Measurements from ENCODE around the gene HELZ. TPM values are rescaled to one million over a fixed set of nuclear protein-coding genes. Genes with fewer than 3 reads are reported as not detected.

The HELZ gene
- total RNA-seq, 1 experiment from 2014 or later, result 40.5 TPM

GRCh38 chr17:67063141-67063540 is 181.9 kb downstream of the HELZ start:
- no peak overlapping the region for H3K4me2 ChIP-seq (ENCODE audit: low read length)
- no peak overlapping the region for H2AFZ ChIP-seq (ENCODE audit: low read depth, low read length, poor library complexity, severe bottlenecking)
- ATAC-seq (no peak), DNase-seq (ENCODE audit: low read depth, low spot score) (no peak)
- no peaks in the 10 kb centered on the region for H4K20me1 ChIP-seq (ENCODE audit: insufficient read depth)
- no peaks in the 10 kb centered on the region for H3K36me3 ChIP-seq (ENCODE audit: control insufficient read depth in 1 of 2, insufficient read depth in 2 of 2, low read length in 2 of 2)
- no peaks in the 10 kb centered on the region for H3K4me1 ChIP-seq (ENCODE audit: control insufficient read depth in 1 of 2, insufficient read depth in 2 of 2, low read length in 2 of 2)
- H3K9me2 ChIP-seq (ENCODE audit: insufficient read depth), result no peaks in the 10 kb centered on the region
- BruUV-seq (replicated peaks), result no TSS peak
- no peaks in the 10 kb centered on the region for H3K27me3 ChIP-seq (ENCODE audit: insufficient read depth, low read length)
- ChIA-PET POLR2A (no interaction called here), CTCF (no interaction called here), RAD21 (ENCODE audit: low non-redundant PET in 1 of 2, low total read pairs in 2 of 2, uncharacterized antibody in 2 of 2, unreplicated experiment in 2 of 2) (no interaction called here)
- no peaks in the 10 kb centered on the region for H3K9me3 ChIP-seq (ENCODE audit: control insufficient read depth in 1 of 2, insufficient read depth in 1 of 2, low read depth in 1 of 2, low read length in 2 of 2)
- TF ChIP-seq ELF1 (IDR thresholded peaks at IDR 0.05; ENCODE audit: borderline replicate concordance, low read depth) (no peak), EGR1 (IDR thresholded peaks at IDR 0.05; ENCODE audit: low read depth) (no peak), JUND (IDR thresholded peaks at IDR 0.05) (no peak), YY1 (IDR thresholded peaks at IDR 0.05; ENCODE audit: extremely low read depth, insufficient replicate concordance, low read depth, low read length) (no peak), SP1 (IDR thresholded peaks at IDR 0.05; ENCODE audit: low read depth) (no peak), EZH2phosphoT487 (IDR thresholded peaks at IDR 0.05; ENCODE audit: borderline replicate concordance) (no peak), SIN3A (IDR thresholded peaks at IDR 0.05; ENCODE audit: low read depth) (no peak), ATF3 (IDR thresholded peaks at IDR 0.05) (no peak), SRF (IDR thresholded peaks at IDR 0.05; ENCODE audit: low read depth) (no peak), FOSL1 (IDR thresholded peaks at IDR 0.05; ENCODE audit: low read depth) (no peak), CBX3 (IDR thresholded peaks at IDR 0.05; ENCODE audit: low read depth) (no peak), ZFX (IDR thresholded peaks at IDR 0.05) (no peak)
- H3K79me2 ChIP-seq (ENCODE audit: insufficient read depth, low read length), result no peaks in the 10 kb centered on the region
- intact Hi-C loops (cut with micrococcal nuclease), result no loop called here
- H3K9ac ChIP-seq (ENCODE audit: low read length), result no peak overlapping the region
- no peak overlapping the region for H3K27ac ChIP-seq (ENCODE audit: low read depth, low read length)
- H3K4me3 ChIP-seq (replicated peaks in 1 of 2; ENCODE audit: low read depth in 1 of 2, low read length in 2 of 2), result no peak overlapping the region

- H3K27ac ChIP-seq (ENCODE audit: low read depth, low read length), result no peak overlapping the region
- ChIA-PET POLR2A (no interaction called here), RAD21 (ENCODE audit: low non-redundant PET in 1 of 2, low total read pairs in 2 of 2, uncharacterized antibody in 2 of 2, unreplicated experiment in 2 of 2) (no interaction called here), CTCF (no interaction called here)
- H3K27me3 ChIP-seq (ENCODE audit: insufficient read depth, low read length), result no peaks in the 10 kb centered on the region
- no peak overlapping the region for H3K4me3 ChIP-seq (replicated peaks in 1 of 2; ENCODE audit: low read depth in 1 of 2, low read length in 2 of 2)
- H3K36me3 ChIP-seq (ENCODE audit: control insufficient read depth in 1 of 2, insufficient read depth in 2 of 2, low read length in 2 of 2), result no peaks in the 10 kb centered on the region
- H3K9me3 ChIP-seq (ENCODE audit: control insufficient read depth in 1 of 2, insufficient read depth in 1 of 2, low read depth in 1 of 2, low read length in 2 of 2), result no peaks in the 10 kb centered on the region
- H3K4me1 ChIP-seq (ENCODE audit: control insufficient read depth in 1 of 2, insufficient read depth in 2 of 2, low read length in 2 of 2), result no peaks in the 10 kb centered on the region
- no peak for DNase-seq (ENCODE audit: low read depth, low spot score)
- no peaks in the 10 kb centered on the region for H4K20me1 ChIP-seq (ENCODE audit: insufficient read depth)
- H3K9ac ChIP-seq (ENCODE audit: low read length), result no peak overlapping the region
- no peak overlapping the region for H2AFZ ChIP-seq (ENCODE audit: low read depth, low read length, poor library complexity, severe bottlenecking)
- no peak overlapping the region for H3K4me2 ChIP-seq (ENCODE audit: low read length)
- intact Hi-C loops (cut with micrococcal nuclease), result no loop called here
- no peak for ATAC-seq
- TF ChIP-seq CEBPB (IDR thresholded peaks at IDR 0.05; ENCODE audit: low read depth) (no peak), FOSL1 (IDR thresholded peaks at IDR 0.05; ENCODE audit: low read depth) (no peak), EZH2phosphoT487 (IDR thresholded peaks at IDR 0.05; ENCODE audit: borderline replicate concordance) (no peak), CBX3 (IDR thresholded peaks at IDR 0.05; ENCODE audit: low read depth) (no peak), ATF3 (IDR thresholded peaks at IDR 0.05) (no peak), POLR2A (IDR thresholded peaks at IDR 0.05; ENCODE audit: borderline replicate concordance, extremely low read depth, insufficient read depth, insufficient read length) (no peak)
- BruUV-seq (replicated peaks), result no TSS peak
- H3K9me2 ChIP-seq (ENCODE audit: insufficient read depth), result no peaks in the 10 kb centered on the region
- H3K79me2 ChIP-seq (ENCODE audit: insufficient read depth, low read length), result no peaks in the 10 kb centered on the region
Observed at GRCh38 chr17:67059372-67059771, 185.6 kb downstream of the HELZ start.
